ENCODE results near the gene LZTR1. TPM values are rescaled to one million over a fixed set of nuclear protein-coding genes. Genes with fewer than 3 reads are reported as not detected.

LZTR1 gene
- total and polyA plus RNA-seq, 2 of the 4 experiments (the other 2 are of a cell fraction) = 22.8 to 41.3 TPM

- H3K9me1 ChIP-seq (ENCODE audit: insufficient read depth, low read length) = no peaks in the 10 kb centered on the region
- BruUV-seq (replicated peaks) = no TSS peak
- H2BK15ac ChIP-seq (ENCODE audit: low read depth, low read length) = no peak overlapping the region
- no peak overlapping the region for H2AFZ ChIP-seq (replicated peaks; ENCODE audit: low read length, poor library complexity)
- no peaks in the 10 kb centered on the region for H3K36me3 ChIP-seq (ENCODE audit: control insufficient read depth, insufficient read depth, low read length)
- no peak overlapping the region for H3K9ac ChIP-seq (ENCODE audit: low read depth, low read length)
- peak overlapping the region; percentile 47 for H2AK9ac ChIP-seq (replicated peaks; ENCODE audit: low read depth, low read length, poor library complexity)
- no peak overlapping the region for H4K91ac ChIP-seq (ENCODE audit: insufficient read depth, low read depth, low read length)
- dilution Hi-C loops (cut with HindIII; ENCODE audit: low sequenced_read_pairs, unreplicated experiment) (no loop called here), in situ Hi-C loops (cut with MboI; ENCODE audit: low sequenced_read_pairs) (no loop called here), intact Hi-C loops (cut with micrococcal nuclease) (no loop called here)
- ATAC-seq (ENCODE audit: low read depth) = no peak
- no peak overlapping the region for H4K5ac ChIP-seq (ENCODE audit: low read depth, low read length)
- H2BK20ac ChIP-seq (ENCODE audit: low read depth, low read length) = no peak overlapping the region
- ChIA-PET CTCF (no interaction called here), POLR2A (ENCODE audit: unreplicated experiment) (no interaction called here)
- peaks cover 41% of the 10 kb centered on the region for H3K27me3 ChIP-seq (ENCODE audit: control insufficient read depth, insufficient read depth, low read length)
- H2AK5ac ChIP-seq (ENCODE audit: low read depth, low read length) = no peak overlapping the region
- H2BK120ac ChIP-seq (ENCODE audit: low read depth, low read length) = no peak overlapping the region
- H3K4me3 ChIP-seq (ENCODE audit: insufficient read depth, low read depth, low read length) = no peak overlapping the region
- no peak overlapping the region for H2BK5ac ChIP-seq (ENCODE audit: low read depth, low read length, poor library complexity, severe bottlenecking)
- no peaks in the 10 kb centered on the region for H3K9me3 ChIP-seq (ENCODE audit: control insufficient read depth, insufficient read depth, low read length)
- H3K14ac ChIP-seq (replicated peaks; ENCODE audit: low read depth, low read length) = no peak overlapping the region
- WGBS, 2 experiments (ENCODE audit: extremely low coverage in 2 of 2, insufficient read length in 1 of 2) = 67% methylated on average over 7 of the region's 13 CpGs; no CpG with 5 or more reads in 1 of the 2 experiments
- no peak overlapping the region for H4K8ac ChIP-seq (ENCODE audit: low read depth in 2 of 2, low read length in 2 of 2)
- no peaks in the 10 kb centered on the region for H3K79me1 ChIP-seq (ENCODE audit: low read depth in 1 of 2, low read length in 2 of 2)
- no peak overlapping the region for H3K27ac ChIP-seq (ENCODE audit: insufficient read depth, low read length)
- no peak overlapping the region for H3K4ac ChIP-seq (ENCODE audit: low read depth, low read length)
- no peaks in the 10 kb centered on the region for H3K4me1 ChIP-seq (ENCODE audit: control insufficient read depth, insufficient read depth, low read length)
- no peak overlapping the region for H3K56ac ChIP-seq (ENCODE audit: extremely low read depth, insufficient read depth, low read length)
- H3K4me2 ChIP-seq (ENCODE audit: low read depth, low read length) = no peak overlapping the region
- no peak overlapping the region for H3K18ac ChIP-seq (ENCODE audit: low read depth, low read length)
- no peak for DNase-seq
- H3K23ac ChIP-seq (ENCODE audit: low read depth, low read length) = no peak overlapping the region
- H4K20me1 ChIP-seq (ENCODE audit: insufficient read depth, low read length) = no peaks in the 10 kb centered on the region; the same call in 1 of the 2 replicates
- TF ChIP-seq FOS (IDR thresholded peaks at IDR 0.05; ENCODE audit: low read depth, low read length) (no peak), MAZ (IDR thresholded peaks at IDR 0.05; ENCODE audit: borderline replicate concordance, low read depth, low read length) (no peak), CHD1 (IDR thresholded peaks at IDR 0.05; ENCODE audit: low read depth, low read length) (no peak), CEBPB (IDR thresholded peaks at IDR 0.05; ENCODE audit: low read depth, low read length) (no peak), MXI1 (IDR thresholded peaks at IDR 0.05; ENCODE audit: borderline replicate concordance, low read depth, low read length) (no peak), BHLHE40 (IDR thresholded peaks at IDR 0.05; ENCODE audit: low read depth, low read length) (no peak), RFX5 (IDR thresholded peaks at IDR 0.05; ENCODE audit: low read depth, low read length) (no peak), POLR2A (IDR thresholded peaks at IDR 0.05; ENCODE audit: low read depth, low read length) (no peak), RAD21 (IDR thresholded peaks at IDR 0.05; ENCODE audit: low read length) (no peak), RCOR1 (IDR thresholded peaks at IDR 0.05; ENCODE audit: insufficient replicate concordance, low read length) (no peak), NFE2L2 (IDR thresholded peaks at IDR 0.05; ENCODE audit: low read depth, low read length) (no peak), SMC3 (IDR thresholded peaks at IDR 0.05; ENCODE audit: low read depth, low read length) (no peak), ELK1 (IDR thresholded peaks at IDR 0.05; ENCODE audit: borderline replicate concordance, low read depth, low read length) (no peak)
- TF ChIP-seq, protein P1, sequence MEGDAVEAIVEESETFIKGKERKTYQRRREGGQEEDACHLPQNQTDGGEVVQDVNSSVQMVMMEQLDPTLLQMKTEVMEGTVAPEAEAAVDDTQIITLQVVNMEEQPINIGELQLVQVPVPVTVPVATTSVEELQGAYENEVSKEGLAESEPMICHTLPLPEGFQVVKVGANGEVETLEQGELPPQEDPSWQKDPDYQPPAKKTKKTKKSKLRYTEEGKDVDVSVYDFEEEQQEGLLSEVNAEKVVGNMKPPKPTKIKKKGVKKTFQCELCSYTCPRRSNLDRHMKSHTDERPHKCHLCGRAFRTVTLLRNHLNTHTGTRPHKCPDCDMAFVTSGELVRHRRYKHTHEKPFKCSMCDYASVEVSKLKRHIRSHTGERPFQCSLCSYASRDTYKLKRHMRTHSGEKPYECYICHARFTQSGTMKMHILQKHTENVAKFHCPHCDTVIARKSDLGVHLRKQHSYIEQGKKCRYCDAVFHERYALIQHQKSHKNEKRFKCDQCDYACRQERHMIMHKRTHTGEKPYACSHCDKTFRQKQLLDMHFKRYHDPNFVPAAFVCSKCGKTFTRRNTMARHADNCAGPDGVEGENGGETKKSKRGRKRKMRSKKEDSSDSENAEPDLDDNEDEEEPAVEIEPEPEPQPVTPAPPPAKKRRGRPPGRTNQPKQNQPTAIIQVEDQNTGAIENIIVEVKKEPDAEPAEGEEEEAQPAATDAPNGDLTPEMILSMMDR (conservative IDR thresholded peaks at IDR 0.05; ENCODE audit: low read depth, low read length) = no peak
- TF ChIP-seq, protein P2, sequence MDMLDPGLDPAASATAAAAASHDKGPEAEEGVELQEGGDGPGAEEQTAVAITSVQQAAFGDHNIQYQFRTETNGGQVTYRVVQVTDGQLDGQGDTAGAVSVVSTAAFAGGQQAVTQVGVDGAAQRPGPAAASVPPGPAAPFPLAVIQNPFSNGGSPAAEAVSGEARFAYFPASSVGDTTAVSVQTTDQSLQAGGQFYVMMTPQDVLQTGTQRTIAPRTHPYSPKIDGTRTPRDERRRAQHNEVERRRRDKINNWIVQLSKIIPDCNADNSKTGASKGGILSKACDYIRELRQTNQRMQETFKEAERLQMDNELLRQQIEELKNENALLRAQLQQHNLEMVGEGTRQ (IDR thresholded peaks at IDR 0.05; ENCODE audit: low read depth, low read length) = no peak
Observed at GRCh38 chr22:20965888-20966855, 15.9 kb upstream of the LZTR1 start.
